GM19043 (cell line): Measurements from ENCODE around the gene OCRL.
"Not testable (repeated sequence)": the region's sequence is repeated elsewhere in the genome, so short reads cannot be mapped to it uniquely, and the experiment has no call there.

Source experiments
- ATAC-seq: cut with Tn5 transposase; IDR thresholded peaks from one replicate; pipeline ENCODE4 v1.9.1; 2021; ENCODE audit warnings: low read depth; ENCODE audit not compliant: unreplicated experiment

OCRL gene

DNA sequence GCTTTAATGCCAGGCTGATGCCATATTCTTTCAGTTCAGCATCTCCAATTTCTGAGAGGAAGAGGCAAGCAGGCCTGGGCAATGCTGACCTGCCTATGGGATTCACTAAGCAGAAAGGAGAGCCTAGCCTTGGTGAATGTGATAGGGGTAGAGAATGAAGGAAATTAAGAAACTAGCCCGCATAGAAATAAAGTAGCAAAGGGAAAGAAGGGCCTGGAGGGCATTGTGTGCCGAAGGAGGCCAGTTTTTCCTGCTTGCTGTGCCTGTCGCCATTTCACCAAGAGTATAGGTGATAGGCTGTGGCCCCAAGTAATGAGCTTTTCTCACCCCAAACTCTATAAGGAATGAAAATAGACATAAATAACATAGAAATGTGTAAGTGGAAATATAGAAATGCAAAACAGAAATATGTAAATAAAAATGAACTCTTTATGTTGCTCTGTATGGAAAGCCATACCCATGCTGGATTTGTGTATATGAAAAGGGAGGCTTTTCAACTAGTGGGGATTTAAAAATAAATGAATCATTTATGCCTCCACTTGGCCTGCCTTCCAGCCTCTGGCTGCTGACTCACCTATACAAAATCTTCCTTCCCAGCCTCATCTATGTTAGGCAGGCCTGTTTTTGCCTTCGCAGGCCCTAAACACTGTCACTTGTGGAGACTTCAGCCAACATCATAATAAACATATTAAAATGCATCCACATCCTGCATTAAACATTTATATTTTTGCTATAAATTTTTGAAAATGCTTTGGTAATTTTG is 5.1 kb upstream of the OCRL start:
- ATAC-seq, result no peak

DNA sequence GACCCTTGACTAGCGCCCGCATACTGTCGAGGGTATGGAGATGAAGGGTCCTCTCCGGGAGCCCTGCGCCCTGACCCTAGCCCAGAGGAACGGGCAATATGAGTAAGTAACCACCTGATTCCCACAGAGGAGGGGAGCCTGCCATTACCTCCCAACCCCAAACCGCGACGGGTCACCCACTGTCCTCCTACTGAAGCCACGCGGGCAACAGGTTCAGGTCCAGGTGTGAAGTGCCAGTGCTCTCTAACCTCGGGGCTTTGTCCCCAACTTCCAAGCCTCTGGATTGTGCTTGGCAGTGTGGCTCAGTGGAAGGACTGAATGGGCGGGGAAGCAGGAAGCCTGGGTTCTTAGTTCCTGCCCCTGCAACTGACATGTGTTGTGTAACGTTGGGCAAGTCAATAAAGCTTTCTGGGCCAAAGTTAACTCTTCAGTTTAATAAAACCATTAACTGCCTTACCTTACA is 694 bp downstream of the OCRL start:
- no peak for ATAC-seq

DNA sequence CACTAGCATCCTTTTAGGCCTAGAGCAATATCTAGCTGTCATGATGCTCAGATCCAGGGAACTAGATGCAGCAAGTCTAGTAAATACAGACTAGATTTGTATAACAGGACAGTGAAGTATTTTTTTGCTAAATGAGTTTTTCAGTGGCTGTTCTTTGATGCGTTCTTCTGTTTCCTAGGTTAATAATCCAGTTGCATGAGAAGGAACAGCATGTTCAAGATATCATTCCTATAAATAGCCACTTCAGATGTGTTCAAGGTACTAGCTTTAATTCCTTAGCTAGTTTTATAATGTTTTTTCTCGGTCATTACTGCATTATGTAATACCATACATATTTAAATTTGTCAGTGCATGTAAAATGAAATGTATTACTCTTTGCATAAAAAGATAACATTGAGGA is 4.7 kb downstream of the OCRL start:
- no peak for ATAC-seq

DNA sequence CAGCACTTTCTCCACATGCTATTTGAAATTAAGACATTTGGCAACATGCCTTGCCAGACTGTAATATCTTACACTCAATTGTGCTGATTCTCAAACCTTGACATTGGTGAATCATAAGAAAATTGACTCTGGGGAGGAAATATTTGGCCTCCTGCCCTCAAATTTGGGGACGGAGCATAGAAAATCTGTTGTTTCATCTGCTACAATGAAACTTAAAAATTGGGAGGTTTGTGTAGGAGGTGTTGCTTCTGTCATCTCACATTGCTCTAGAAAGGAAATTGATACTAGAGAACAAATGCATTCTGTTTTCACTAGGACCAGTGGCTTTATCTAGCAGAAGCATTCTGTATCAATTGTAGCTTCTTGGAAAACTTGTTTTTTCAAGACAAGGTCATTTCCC is 5.3 kb downstream of the OCRL start:
- no peak for ATAC-seq

- ATAC-seq, result no peak
Measured at GRCh38 chrX:129549124-129549523, 9.1 kb downstream of the OCRL start.

DNA sequence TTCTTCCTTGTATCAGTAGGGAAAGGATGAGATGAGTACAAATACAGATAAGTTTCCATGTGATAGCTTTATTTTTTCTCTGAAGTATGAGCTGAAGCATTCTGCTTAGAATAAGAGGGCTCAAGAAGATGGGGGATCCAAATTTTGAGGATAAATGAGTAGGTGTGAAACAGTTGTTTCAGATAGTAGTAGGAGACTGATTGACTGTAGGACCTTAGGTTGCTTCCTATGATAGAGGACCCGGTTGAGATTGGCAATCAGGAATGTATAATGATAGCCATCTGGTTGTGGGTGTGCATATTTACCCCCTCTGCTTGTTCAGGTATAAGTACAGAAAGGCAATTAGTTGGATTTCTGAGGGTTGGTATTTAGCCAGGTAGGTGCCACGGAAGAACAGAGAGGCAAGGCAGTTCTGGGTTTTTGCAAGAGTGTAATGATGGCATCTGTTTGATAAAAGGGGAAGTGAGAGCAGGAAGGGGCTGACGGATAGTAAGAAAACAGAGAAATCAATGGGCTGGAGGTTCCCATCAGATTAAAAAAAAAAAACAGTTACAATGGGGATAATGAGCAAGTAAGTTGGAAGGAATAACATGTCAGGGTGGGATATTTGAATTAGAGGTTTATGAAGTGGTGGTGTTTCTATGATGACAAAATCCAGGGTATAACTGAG is 13.7 kb downstream of the OCRL start:
- peak; percentile 90 for ATAC-seq

- not testable (repeated sequence) for ATAC-seq
Measured at GRCh38 chrX:129554816-129555215, 14.8 kb downstream of the OCRL start.

GRCh38 chrX:129556806-129557315 is 16.8 kb downstream of the OCRL start:
- no peak for ATAC-seq

DNA sequence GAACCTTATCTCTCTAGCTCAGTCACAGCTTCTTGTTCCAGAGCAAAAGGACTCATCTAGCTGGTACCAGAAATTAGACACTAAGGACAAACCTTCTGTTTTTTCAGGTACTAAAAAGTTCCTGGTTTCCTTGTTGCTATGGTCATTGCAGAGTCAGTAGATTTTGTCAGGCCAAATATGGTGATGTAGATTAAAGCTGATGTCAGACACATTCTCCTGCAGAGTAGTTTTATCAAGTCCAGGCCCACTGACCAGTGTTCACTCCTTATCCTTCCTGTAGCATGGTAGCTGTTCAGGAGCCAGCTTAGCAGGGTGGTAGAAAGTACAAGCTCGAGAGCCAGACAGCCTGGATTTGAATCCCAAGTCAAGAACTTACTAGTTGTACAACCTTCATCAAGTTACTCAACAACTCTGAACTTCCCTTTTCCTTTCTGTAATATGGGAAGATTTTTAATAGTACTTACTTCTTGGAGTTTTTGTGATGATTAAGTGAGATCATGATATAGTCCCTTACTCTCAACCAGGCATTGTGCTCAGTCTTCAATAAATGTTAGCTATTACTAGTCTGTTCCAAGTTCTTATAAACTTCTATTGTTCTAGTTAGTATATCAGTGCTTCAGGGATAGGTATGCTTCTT is 17.9 kb downstream of the OCRL start:
- no peak for ATAC-seq

GRCh38 chrX:129559783-129560182 is 19.7 kb downstream of the OCRL start:
- ATAC-seq, result no peak

DNA sequence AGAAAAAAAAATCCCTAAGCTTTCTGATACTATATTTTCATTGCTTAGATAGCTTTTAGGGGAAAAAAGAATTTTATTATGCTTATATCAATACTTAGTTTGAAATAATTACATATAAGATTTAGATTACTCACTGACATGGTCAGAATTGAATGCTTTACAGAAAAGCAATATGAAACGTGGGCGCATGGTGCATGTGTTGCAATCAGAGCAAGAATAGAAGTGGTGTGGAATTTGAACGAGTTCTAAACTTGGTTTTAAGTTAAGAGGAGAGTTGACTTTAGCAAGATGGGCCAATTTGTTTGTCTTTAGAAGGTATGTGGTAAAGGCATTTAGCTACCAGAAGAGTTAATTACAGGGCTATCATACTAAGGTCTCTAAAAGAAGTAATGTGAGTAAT is 21.4 kb downstream of the OCRL start:
- ATAC-seq, result no peak

GRCh38 chrX:129564345-129564744 is 24.3 kb downstream of the OCRL start:
- not testable (repeated sequence) for ATAC-seq

GRCh38 chrX:129565046-129565650 is 25.1 kb downstream of the OCRL start:
- no peak for ATAC-seq

GRCh38 chrX:129566073-129566472 is 26.0 kb downstream of the OCRL start:
- no peak for ATAC-seq

DNA sequence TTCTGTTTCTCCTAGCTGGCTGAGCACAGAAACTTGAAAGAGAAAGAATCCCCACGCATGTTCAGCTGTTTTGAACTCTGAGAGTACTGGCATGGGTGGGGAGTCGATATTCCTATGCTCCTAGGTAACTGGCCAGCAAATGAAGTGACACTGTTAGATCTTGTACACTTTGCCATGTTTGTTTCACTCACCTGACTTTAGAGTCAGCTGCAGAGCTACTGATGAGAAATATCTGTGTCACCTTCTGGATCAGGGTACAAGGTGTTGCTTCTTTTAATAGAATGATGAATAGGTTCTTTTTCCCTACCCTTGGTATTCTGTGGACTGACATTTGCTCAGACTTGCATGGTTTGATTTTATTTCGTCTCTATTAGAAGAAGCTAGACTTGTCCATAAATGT is 28.3 kb downstream of the OCRL start:
- ATAC-seq, result no peak

DNA sequence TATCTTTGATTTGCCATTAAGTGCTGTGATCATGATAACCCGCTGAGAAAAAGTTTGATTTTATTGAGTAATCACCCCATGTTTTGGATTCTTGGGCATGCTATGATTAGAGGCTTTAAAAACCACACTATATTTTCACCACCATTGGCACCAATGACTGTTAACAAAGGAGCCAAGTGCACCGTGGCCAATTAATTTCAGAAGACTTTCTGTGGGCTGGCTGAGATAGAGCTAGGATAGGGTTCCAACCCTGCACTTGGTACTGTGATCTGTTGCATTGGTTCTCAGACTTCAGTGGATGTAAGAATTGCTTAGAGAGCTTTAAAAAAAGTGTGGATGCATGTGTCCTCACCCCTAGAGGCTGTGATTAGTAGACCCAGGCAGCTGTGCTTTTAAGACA is 32.4 kb downstream of the OCRL start:
- ATAC-seq, result no peak

DNA sequence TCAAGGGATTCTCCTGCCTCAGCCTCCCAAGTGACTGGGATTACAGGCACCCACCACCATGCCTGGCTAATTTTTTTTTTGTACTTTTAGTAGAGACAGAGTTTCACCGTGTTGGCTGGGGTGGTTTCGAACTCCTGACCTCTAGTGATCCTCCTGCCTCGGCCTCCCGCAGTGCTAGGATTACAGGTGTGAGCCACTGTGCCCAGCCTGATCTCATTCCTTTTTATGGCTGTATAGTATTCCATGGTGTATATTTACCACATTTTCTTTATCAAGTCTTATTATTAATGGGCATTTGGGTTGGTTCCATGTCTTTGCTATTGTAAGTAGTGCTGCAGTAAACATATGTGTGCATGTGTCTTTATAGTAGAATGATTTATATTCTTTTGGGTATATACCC is 33.6 kb downstream of the OCRL start:
- ATAC-seq, result not testable (repeated sequence)

- ATAC-seq, result no peak
Measured at GRCh38 chrX:129574214-129574613, 34.2 kb downstream of the OCRL start.

GRCh38 chrX:129576539-129576938 is 36.5 kb downstream of the OCRL start:
- ATAC-seq, result no peak

DNA sequence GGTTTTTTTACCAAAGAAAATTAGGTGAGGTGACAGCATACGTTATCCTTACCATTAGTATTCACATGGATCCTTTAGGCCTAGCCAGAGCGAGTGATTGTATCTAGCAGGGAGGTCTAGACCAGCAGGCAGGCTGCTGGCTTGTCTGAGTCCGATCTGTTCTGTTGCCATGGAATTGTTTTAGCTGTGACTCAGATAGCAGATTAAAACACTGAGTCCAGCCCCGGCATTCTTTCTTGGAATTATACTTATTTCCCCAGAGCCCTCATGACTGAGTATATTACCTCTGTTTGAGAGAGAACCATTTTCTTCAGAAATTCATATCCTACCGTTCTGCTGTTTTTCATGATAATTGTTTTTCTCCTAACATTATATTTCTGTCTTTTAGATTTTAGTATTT is 37.4 kb downstream of the OCRL start:
- ATAC-seq, result no peak

DNA sequence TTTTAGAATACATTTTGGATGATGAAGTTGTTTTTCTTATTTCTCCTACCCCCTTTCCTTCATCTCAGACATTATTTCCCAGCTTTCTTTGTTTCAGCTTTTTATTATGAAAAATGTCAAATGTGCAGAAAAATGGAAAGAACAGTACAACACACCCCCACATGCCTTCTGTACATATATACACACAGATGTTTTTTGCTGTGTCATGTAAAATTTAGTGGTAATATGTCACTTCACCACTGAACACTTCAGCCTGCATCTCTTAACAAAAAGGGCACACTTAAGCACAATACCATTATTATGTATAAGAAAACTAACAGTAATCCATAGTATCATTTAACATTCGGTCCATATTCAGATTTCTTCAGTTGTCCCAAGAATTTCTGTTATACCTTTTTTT is 37.8 kb downstream of the OCRL start:
- no peak for ATAC-seq
